GM18505 (cell line): Measurements from ENCODE around the gene CHMP1A.
"Not testable (repeated sequence)": the region's sequence is repeated elsewhere in the genome, so short reads cannot be mapped to it uniquely, and the experiment has no call there.

Experiments used
- ATAC-seq: cut with Tn5 transposase; IDR thresholded peaks from one replicate; pipeline ENCODE4 v1.9.1; 2021; ENCODE audit not compliant: unreplicated experiment
- POLR2A ChIP-seq: IDR thresholded peaks from 4 replicates; pipeline ENCODE4 v1.6.1; 2011; ENCODE audit warnings: borderline replicate concordance; ENCODE audit not compliant: insufficient read depth, insufficient read length; ENCODE audit errors: extremely low read depth

The CHMP1A gene

DNA sequence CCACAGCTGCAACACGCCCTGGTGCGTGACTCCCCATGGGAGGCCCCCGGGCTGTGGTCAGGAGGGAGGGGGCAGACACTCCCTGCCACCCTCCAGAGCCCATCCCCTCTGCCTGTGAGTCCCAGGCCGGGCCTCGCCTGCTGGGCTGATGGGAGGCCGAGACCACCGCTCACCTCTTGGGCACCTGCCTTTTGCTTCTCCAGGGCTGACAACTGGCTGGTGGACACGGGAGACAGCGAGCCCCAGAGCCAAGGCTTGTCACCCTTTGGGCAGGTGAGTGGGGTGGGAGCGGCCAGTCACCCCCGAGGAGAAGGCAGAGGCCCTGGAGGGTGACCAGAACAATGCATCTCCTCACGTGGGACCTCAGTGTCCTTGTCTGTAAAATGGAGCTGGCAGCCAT lies 20.8 kb downstream of the CHMP1A start:
- no peak for TF ChIP-seq POLR2A
- no peak for ATAC-seq

- ATAC-seq, result not testable (repeated sequence)
These were observed 22.8 kb downstream of the CHMP1A start for GRCh38 chr16:89634463-89635385.

GRCh38 chr16:89633064-89633631 lies 24.4 kb downstream of the CHMP1A start:
- ATAC-seq, result no peak
- TF ChIP-seq POLR2A, result no peak

- ATAC-seq, result no peak
- TF ChIP-seq POLR2A, result no peak
These were observed 27.5 kb downstream of the CHMP1A start for GRCh38 chr16:89629827-89630610.

GRCh38 chr16:89624777-89625761 lies 32.4 kb downstream of the CHMP1A start:
- ATAC-seq, result no peak

GRCh38 chr16:89623511-89624261 lies 33.8 kb downstream of the CHMP1A start:
- ATAC-seq, result no peak
- no peak for TF ChIP-seq POLR2A

More at GRCh38 chr16:89624777-89625761, 32.4 kb downstream of the CHMP1A start:
- TF ChIP-seq POLR2A, result no peak

DNA sequence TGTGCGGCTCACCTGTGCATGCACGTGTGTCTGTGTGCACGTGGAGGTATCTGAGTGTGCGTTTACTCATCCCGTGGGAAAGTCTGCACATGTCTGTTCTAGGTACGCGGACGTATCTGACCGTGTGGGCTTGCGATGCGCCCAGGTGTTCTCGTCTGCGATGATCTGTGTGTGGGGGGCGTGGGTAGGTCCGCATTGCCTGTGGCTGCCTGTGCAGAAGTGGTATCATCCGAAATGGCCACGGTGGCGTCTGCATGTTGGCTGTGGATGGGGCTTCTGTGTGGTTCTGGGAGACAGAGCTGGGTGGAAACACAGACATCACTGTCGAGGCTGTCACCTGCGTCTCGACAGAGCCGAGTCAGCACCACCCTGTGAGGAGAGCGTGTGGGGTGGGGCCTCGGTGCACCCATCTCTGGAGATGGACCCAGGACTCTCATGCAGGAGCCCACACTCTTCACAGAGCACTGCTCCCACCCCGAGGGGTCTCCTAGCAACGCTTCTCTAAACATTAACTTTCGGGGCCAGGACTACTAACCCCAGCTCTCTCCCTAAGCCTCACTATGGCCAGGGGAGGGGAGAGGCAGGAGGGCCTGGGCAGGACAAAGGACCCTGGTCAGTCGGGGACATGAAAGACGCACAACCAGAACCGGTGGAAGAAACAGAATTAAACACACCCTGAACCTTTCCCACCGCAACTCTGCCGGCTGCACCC lies 35.7 kb downstream of the CHMP1A start:
- ATAC-seq, result no peak
- no peak for TF ChIP-seq POLR2A

DNA sequence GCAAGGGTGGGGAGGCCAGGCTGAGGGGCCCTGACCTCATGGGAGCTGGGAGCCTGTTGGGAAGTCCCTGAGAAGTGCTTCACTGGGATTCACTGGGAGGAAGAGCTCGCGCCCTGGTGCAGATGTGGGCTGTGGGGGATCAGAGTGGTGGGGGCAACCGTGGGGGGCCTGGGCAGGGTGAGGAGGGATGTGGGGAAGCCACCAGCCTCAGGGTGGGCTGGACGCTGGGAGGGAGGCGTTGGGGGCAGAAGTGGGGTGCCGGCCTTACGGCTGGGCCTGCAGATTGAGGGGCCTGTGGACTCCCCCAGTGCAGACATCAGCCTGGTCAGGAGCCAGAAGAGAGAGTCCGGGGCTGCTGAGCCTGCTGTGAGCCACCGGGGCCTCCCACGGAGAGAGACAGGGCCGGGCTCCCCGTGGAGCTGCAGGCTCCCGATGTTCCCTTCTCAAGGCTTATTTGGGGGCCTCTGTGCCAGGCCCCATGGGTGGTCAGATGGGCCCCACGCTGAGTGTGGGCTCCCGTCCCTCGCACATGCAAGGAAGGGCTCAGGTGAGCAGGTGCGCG lies 36.3 kb downstream of the CHMP1A start:
- no peak for ATAC-seq

DNA sequence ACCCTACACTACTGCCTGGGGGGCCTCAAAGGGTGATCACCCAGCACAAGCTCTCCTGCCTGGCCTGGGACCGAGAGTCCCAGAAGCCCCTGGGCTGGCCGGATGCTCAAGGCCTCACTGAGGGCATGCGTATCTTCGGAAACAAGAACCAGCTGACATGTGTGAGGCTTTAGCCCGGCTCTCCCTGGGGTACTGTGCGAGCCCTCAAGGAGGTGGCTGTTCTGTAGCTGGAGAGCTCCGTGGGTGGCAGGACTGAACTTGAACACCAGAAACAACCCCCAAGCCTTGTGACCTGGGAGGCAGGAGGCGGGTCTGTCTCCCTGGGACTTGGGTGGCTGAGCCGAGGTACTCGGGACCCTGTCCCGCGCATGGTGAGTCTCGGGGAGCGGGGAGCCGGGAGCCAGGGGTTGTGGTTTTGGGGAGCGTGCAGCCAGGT lies 37.1 kb downstream of the CHMP1A start:
- ATAC-seq, result no peak

More for the DNA sequence above, 36.3 kb downstream of the CHMP1A start:
- no peak for TF ChIP-seq POLR2A

GRCh38 chr16:89619840-89620239 lies 37.7 kb downstream of the CHMP1A start:
- no peak for TF ChIP-seq POLR2A
- ATAC-seq, result no peak

More for the DNA sequence above, 37.1 kb downstream of the CHMP1A start:
- no peak for TF ChIP-seq POLR2A
